ENCODE results near the gene SLC9A7.

SLC9A7 gene

DNA sequence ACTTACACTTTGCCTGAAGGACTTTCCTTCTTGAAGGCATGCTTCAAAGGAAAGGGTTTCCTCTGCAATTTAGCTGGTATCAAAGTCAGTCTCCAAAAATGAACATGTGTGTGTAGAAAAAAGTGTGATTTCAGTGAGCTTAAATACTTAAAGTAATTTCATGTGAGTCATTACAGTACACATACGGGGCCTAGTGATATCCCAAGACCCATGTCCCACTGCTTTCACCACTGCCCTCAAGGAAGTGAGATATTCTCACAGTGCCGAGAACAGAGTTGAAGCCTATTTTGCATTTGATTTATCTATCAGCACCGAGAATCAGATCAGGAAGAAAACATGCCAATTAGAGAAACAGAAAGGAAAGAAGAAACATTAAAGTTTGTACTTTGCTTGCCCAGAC, 124.3 kb downstream of the SLC9A7 start:
- no peak for DNase-seq
- TF ChIP-seq GATA1 (IDR thresholded peaks at IDR 0.05; ENCODE audit: low read depth, low read length) (no peak), POLR2A (IDR thresholded peaks at IDR 0.05; ENCODE audit: low read length) (no peak)

DNA sequence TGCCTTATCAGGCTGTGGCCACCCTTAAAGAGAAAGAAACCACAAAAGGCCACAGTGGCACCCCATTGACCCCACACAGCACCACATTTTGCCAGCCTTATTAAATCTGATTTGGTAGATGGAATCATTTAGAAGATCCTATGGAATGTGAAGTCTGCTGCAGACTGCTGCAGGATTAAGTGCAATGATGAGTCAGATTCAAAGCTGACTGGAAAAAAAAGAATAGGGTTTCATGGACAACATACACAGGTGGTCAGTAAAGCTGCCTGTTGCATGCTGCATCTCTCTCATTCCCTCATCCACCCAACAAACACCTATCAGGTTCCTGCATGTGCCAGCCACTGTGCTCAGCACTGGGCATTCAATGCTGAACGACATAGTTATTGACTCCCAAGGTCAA, 128.8 kb downstream of the SLC9A7 start:
- no peak for DNase-seq
- TF ChIP-seq GATA1 (IDR thresholded peaks at IDR 0.05; ENCODE audit: low read depth, low read length) (no peak), POLR2A (IDR thresholded peaks at IDR 0.05; ENCODE audit: low read length) (no peak)

DNA sequence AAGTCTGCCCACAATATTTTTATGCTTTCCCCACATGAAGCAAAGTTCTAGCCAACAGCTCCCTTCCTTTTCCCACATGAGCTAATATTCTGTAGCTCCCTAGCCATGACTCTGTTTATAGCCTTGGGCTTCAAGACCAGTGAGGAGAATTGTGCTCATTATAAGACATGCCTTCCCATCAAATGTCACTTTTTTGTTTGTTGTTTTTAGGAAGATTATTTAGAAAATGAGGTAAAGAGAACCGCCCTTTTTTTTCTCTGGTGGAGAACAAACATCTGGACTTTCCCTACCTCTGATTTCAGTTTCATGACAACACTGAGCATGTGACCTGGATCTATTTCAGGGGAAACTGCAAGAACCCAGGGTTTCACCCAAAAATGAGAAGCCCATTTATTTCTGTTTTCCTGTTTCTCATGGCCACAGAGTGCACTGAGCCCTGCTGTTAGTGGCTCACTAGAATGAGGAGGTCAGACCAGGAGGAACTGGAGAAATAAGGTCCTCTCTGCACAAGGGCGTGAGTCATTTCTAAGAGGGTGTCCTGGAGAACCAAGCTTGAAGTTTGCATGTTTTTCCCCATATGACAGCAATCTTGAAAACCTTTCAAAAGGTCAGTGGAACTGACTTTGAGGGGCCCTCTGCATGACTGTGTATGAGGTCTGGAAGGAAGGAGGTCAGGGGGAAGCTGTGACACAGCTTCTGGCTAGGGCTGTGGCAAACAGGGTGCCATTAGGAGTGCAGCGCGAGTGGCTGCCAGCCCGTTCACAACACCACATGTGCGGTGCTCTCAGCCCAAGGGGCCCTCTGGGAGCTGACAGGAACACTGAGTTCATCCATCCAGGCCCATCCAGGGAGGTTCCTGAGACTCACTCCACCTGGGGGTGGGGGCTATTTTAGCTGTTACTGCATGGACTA, 130.2 kb downstream of the SLC9A7 start:
- no peak for TF ChIP-seq GATA1 (IDR thresholded peaks at IDR 0.05; ENCODE audit: low read depth, low read length)
- no peak for TF ChIP-seq POLR2A (IDR thresholded peaks at IDR 0.05; ENCODE audit: low read length)
- no peak for DNase-seq

DNA sequence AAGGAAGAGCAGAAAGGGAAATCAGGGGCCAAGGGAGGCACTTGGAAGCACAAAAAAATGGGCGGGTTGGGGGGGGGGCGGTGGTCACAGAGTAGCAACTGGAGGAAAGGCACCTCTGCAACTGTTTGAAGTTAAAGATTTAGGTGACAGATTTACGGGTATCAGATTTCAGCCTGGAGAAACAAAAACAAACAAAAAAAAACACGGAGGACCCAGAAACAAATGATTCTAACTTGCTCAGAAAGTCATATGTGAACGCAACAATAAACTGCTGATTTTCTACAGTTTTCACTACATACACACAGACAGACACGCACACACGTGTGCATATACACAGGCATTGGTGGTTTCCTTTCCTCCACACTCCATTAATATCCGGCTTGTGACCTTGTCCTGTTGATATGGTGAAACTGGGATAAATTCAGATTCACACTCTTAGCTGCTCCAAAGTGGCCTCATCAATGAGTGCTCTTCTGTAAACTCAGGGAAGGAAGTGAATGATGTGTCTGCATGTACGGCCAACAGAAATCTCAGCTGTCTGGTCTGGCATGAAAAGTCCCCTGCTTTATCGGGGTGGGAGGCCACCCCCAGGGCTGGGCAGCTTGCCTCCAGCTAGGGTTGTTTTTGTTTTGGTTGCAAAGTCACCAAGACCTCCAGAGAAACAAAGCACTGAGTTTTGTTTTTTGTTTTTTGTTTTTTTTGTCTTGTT, 131.1 kb downstream of the SLC9A7 start:
- no peak for TF ChIP-seq POLR2A (IDR thresholded peaks at IDR 0.05; ENCODE audit: low read length)

DNA sequence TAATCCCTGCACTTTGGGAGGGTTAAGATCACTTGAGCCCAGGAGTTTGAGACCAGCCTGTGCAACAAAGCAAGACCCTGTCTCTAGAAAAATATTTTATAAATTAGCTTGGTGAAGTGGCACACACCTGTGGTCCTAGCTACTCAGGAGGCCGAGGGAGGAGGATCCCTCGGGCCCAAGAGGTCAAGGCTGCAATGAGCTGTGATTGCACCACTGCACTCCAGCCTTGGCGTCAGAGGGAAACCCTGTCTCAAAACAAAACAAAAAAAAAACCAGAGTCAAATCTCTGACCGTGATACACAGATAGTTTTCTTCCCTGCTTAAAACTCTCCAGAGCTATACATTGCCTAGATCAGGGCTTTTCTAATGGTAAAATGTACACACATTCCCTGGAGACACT, 131.9 kb downstream of the SLC9A7 start:
- DNase-seq = no peak
- TF ChIP-seq GATA1 (IDR thresholded peaks at IDR 0.05; ENCODE audit: low read depth, low read length) (no peak), POLR2A (IDR thresholded peaks at IDR 0.05; ENCODE audit: low read length) (no peak)

More for the DNA sequence above, 131.1 kb downstream of the SLC9A7 start:
- DNase-seq = no peak

DNA sequence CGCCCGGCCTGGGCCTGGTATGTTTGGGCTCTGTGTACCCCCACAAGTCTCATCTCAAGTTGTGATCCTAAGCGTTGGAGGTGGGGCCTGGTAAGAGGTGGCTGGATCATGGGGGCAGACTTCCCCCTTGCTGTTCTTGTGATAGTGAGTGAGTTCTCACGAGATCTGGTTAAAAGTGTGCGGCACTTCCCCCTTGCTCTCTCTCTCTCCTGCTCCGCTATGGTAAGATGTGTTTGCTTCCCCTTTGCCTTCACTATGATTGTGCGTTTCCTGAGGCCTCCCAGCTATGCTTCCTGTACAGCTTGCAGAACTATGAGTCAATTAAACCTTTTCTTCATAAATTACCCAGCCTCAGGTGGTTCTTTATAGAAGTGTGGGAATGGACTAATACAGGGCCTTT, 132.4 kb downstream of the SLC9A7 start:
- DNase-seq = no peak
- no peak for TF ChIP-seq POLR2A (IDR thresholded peaks at IDR 0.05; ENCODE audit: low read length)

DNA sequence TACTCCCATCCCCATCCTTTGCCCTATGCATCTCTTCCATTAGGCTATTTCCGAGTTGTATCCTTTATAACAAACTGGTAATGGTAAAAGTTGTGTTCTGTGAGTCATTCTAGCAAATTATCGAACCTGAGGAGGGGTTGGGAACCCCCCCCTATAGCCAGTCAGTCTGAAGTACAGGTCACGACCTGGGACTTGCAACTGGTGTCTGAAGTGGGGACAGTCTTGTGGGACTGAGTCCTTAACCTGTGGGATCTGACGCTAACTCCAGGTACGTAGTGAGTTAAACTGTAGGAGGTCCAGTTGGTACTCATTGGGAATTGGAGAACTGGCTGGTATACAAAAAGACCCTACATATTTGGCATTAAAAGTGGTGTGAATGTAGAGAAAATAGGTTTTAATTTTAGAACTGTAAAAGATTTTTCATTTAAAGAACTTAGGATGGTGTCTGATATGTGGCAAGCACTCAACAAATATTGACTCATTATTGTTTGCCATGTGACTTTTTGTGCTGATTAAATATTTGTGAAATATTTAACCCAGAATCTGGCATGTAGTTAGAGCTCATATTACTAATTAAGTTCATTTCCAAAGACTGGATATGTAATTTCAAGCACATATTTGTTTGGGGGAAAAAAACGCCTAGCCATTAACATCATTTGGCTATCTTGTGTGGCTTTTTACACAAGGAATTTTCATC, 134.7 kb downstream of the SLC9A7 start:
- DNase-seq = no peak
- no peak for TF ChIP-seq POLR2A (IDR thresholded peaks at IDR 0.05; ENCODE audit: low read length)
- no peak for TF ChIP-seq GATA1 (IDR thresholded peaks at IDR 0.05; ENCODE audit: low read depth, low read length)

DNA sequence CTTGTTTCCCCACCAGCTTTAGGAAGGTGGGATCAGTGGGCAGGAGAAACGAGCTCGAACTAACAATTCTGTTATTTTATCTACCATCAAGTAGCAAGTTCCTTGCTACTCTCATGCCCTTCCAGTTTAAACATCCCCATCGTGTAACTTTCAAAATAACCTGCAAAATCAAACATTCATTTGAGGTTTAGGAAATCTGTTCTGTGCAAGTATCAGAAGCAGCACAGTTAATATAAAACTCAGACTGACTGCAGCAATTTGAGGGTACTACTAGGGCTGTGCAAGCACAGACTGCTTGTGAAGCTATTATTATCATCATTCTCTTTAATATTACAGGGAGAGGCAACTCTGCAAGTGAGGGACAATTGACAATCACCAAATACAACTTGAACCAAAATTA, 137.3 kb downstream of the SLC9A7 start:
- no peak for TF ChIP-seq POLR2A (IDR thresholded peaks at IDR 0.05; ENCODE audit: low read length)
- no peak for TF ChIP-seq GATA1 (IDR thresholded peaks at IDR 0.05; ENCODE audit: low read depth, low read length)
- DNase-seq = no peak

DNA sequence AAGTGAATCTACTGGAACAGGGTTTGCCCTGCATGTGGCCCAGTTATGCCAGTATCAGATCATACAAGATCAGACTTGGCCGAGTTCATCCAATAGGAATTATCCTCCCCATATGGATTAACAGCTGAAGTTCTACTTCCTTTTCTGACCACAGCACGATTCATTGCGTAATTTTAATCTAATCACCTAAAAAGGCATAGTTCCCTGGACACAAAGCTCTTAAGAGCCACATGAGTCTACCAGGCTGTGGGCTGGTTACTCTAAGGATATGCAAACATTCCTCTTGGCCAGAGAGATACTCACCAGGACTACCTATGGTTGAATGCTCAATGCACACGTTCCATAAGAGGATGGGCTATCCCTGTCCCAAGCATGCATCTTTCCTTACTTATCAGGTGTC, 138.4 kb downstream of the SLC9A7 start:
- TF ChIP-seq POLR2A (IDR thresholded peaks at IDR 0.05; ENCODE audit: low read length) = no peak
- TF ChIP-seq GATA1 (IDR thresholded peaks at IDR 0.05; ENCODE audit: low read depth, low read length) = no peak
- DNase-seq = no peak

DNA sequence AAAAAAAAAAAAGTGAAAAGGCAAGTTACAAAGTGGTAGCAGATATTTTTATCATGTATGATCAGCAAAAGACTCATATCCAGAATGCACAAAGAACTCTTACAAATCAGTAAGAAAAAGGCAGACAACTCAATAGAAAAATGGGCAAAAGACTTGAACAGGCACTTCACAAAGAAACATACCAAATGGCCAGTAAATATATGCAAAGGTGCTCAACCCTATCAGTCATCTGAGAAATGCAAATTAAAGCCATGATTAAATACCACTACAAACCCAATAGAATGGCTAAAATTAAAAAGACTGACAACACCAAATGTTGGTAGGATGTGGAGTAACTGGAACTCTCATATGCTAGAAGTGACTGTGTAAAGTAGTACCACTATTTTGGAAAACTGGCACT, 140.0 kb downstream of the SLC9A7 start:
- DNase-seq = no peak
- TF ChIP-seq GATA1 (IDR thresholded peaks at IDR 0.05; ENCODE audit: low read depth, low read length) (no peak), POLR2A (IDR thresholded peaks at IDR 0.05; ENCODE audit: low read length) (no peak)

DNA sequence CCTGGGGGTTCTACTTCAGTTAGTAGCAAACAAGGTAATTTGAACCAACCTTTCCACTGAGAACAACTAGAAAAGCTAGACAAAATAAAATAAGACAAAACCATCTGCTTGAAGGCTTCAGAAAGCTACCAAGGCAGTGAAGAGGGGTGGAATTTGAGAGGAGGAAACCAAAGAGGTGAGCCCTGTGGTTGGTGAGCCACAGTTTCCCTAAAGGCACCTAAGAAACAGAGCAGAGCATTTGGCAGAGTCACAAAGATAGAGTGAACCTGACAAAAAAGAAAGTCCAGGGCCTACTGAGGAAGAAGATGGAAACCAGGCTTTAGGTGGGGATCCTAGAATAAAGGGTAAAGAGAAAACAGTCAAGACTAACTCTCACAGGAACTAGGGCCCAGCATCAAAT, 141.0 kb downstream of the SLC9A7 start:
- TF ChIP-seq GATA1 (IDR thresholded peaks at IDR 0.05; ENCODE audit: low read depth, low read length) (no peak), POLR2A (IDR thresholded peaks at IDR 0.05; ENCODE audit: low read length) (no peak)
- DNase-seq = no peak

DNA sequence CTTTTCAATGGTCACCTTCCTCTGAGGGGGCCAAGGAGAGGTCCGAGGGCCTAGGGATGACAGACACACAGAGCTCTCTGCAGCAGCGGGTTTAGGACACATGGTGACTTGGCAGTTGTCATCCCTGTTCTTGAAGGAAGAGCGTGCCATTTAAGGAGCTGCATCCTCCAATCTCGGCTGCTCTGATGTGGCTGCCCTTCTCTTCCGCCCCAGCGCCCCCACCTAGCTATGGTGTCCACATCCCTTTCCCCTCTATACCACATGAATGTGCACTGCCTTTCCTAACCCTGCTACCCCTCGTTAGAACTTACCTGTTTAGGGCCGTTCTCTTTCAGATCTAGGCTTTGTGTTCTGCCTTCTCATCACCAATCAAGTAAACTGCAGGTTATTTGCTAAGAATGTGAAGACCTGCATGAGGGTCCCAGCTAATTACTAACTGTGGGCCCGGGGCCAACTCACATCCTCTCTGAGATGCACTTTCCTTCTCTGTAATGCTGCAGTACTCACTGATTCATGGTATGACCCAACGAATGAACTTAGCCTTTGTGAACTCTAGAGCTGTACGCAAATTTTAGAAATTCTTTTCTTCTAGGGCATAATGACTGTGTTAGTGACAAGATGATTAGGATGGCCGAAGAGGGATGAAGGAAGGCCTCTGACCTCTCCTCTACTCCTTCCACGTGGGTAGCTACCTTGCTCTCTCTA, 147.1 kb downstream of the SLC9A7 start:
- DNase-seq = no peak
- TF ChIP-seq POLR2A (IDR thresholded peaks at IDR 0.05; ENCODE audit: low read length) (no peak), GATA1 (IDR thresholded peaks at IDR 0.05; ENCODE audit: low read depth, low read length) (no peak)

DNA sequence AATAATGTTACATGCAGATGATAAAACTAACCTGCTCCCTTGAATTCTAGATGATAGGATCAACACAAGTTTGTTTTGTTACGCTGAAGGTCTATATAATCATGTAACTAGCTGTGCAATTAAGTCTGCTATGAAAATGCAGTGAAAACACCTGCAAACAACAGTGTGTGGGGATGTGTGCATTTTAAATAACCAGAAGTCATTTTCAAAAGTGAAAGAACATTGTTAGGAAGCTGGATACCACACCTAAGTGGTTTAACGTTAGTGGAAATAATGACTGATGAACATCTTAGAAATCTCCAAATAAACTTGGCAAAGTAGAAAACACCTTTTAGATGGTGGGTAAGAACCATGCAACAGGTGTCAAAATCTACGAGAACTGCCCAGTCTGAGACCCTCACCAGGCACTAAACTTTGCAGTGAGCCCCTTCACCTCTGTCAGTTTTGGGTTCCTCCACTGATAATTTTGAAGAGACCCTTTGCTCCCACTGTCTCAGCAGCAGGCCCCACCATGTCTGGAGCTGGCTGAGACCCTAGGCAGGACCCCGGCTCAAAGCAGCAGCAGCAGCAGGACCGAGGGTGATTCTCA, 148.8 kb downstream of the SLC9A7 start:
- no peak for DNase-seq
- TF ChIP-seq GATA1 (IDR thresholded peaks at IDR 0.05; ENCODE audit: low read depth, low read length) (no peak), POLR2A (IDR thresholded peaks at IDR 0.05; ENCODE audit: low read length) (no peak)

Data from erythroblast (primary cell).